Testis (tissue), 2 donors: ENCODE results near the gene CACNB4.

Experiments used
- POLR2A ChIP-seq: fragments of 450-650 bp; IDR thresholded peaks from one replicate; pipeline ENCODE4 v1.6.1; 2017; ENCODE audit warnings: antibody characterized with exemption, mild to moderate bottlenecking, moderate library complexity
- TF ChIP-seq, protein P1 (sequence below), 3 experiments: fragments of 450-650 bp in 2 of 3; fragments of 200-600 bp in 1 of 3; sonication (generic) in 1 of 3; IDR thresholded peaks; one replicate each; pipeline ENCODE4 v1.5.1; 2016 to 2019; ENCODE audit warnings: antibody characterized with exemption in 3 of 3, mild to moderate bottlenecking in 2 of 3, moderate library complexity in 1 of 3

DNA sequence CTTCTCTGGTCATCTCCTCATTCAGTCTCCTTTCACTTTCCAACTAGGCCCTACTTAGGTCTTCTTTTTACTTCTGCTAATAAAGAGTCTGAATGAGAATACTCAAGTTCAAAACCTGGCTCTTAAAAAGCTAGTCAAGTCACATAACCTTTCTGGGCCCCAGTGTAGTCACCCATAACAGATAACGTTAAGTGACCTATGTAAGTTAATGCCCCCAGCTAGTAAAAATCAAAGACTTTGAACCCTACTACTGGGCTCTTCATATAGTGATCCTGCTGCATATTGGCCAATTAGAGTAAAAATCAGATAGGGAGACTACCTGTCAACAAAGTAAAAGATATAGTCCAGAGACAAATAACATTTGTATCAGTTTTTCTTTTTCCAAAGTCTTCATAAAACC lies 288.4 kb downstream of the CACNB4 start:
- TF ChIP-seq, protein P1, sequence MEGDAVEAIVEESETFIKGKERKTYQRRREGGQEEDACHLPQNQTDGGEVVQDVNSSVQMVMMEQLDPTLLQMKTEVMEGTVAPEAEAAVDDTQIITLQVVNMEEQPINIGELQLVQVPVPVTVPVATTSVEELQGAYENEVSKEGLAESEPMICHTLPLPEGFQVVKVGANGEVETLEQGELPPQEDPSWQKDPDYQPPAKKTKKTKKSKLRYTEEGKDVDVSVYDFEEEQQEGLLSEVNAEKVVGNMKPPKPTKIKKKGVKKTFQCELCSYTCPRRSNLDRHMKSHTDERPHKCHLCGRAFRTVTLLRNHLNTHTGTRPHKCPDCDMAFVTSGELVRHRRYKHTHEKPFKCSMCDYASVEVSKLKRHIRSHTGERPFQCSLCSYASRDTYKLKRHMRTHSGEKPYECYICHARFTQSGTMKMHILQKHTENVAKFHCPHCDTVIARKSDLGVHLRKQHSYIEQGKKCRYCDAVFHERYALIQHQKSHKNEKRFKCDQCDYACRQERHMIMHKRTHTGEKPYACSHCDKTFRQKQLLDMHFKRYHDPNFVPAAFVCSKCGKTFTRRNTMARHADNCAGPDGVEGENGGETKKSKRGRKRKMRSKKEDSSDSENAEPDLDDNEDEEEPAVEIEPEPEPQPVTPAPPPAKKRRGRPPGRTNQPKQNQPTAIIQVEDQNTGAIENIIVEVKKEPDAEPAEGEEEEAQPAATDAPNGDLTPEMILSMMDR (IDR thresholded peaks at IDR 0.05), result no peak
- no peak for TF ChIP-seq POLR2A
